Measurements from ENCODE around the gene MALSU1.

The MALSU1 gene

GRCh38 chr7:23290993-23291392 lies 8.1 kb upstream of the MALSU1 start:
- H3K4me1 Mint-ChIP-seq: no peaks in the 10 kb centered on the region
- H3K27ac Mint-ChIP-seq: no peak overlapping the region
- DNase-seq: no peak
- H3K27me3 Mint-ChIP-seq (ENCODE audit: low read depth, poor library complexity): peaks cover 9% of the 10 kb centered on the region
- H3K9me3 Mint-ChIP-seq: no peaks in the 10 kb centered on the region
- TF ChIP-seq CTCF (IDR thresholded peaks at IDR 0.05): no peak
- H3K36me3 Mint-ChIP-seq (ENCODE audit: low read depth): no peaks in the 10 kb centered on the region
- H3K4me3 Mint-ChIP-seq: no peak overlapping the region

GRCh38 chr7:23291957-23292560 lies 7.1 kb upstream of the MALSU1 start:
- Mint-ChIP-seq H3K36me3 (ENCODE audit: low read depth) (no peaks in the 10 kb centered on the region), H3K27ac (no peak overlapping the region), H3K27me3 (ENCODE audit: low read depth, poor library complexity) (peaks cover 16% of the 10 kb centered on the region), H3K4me1 (no peaks in the 10 kb centered on the region), H3K9me3 (peaks cover 4% of the 10 kb centered on the region), H3K4me3 (no peak overlapping the region)
- no peak for TF ChIP-seq CTCF (IDR thresholded peaks at IDR 0.05)
- no peak for DNase-seq

GRCh38 chr7:23292623-23293022 lies 6.5 kb upstream of the MALSU1 start:
- Mint-ChIP-seq H3K4me3 (no peak overlapping the region), H3K27ac (no peak overlapping the region), H3K27me3 (ENCODE audit: low read depth, poor library complexity) (peaks cover 15% of the 10 kb centered on the region), H3K36me3 (ENCODE audit: low read depth) (no peaks in the 10 kb centered on the region), H3K9me3 (peaks cover 5% of the 10 kb centered on the region), H3K4me1 (no peaks in the 10 kb centered on the region)
- DNase-seq: no peak
- TF ChIP-seq CTCF (IDR thresholded peaks at IDR 0.05): no peak

- Mint-ChIP-seq H3K27ac (no peak overlapping the region), H3K27me3 (ENCODE audit: low read depth, poor library complexity) (peaks cover 19% of the 10 kb centered on the region), H3K4me1 (no peaks in the 10 kb centered on the region), H3K9me3 (peaks cover 9% of the 10 kb centered on the region), H3K4me3 (no peak overlapping the region), H3K36me3 (ENCODE audit: low read depth) (no peaks in the 10 kb centered on the region)
- DNase-seq: no peak
- no peak for TF ChIP-seq CTCF (IDR thresholded peaks at IDR 0.05)
Observed at GRCh38 chr7:23293500-23294073, 5.6 kb upstream of the MALSU1 start.

GRCh38 chr7:23294549-23295400 lies 4.4 kb upstream of the MALSU1 start:
- Mint-ChIP-seq H3K36me3 (ENCODE audit: low read depth) (no peaks in the 10 kb centered on the region), H3K27me3 (ENCODE audit: low read depth, poor library complexity) (peaks cover 19% of the 10 kb centered on the region), H3K9me3 (peaks cover 14% of the 10 kb centered on the region), H3K27ac (no peak overlapping the region), H3K4me3 (no peak overlapping the region), H3K4me1 (peaks cover 7% of the 10 kb centered on the region)
- TF ChIP-seq CTCF (IDR thresholded peaks at IDR 0.05): no peak
- no peak for DNase-seq
